Left hindlimb (tissue), 1 donor: Measurements from ENCODE around the gene MORN5.

Experiments used
- DNase-seq: peaks from one replicate; pipeline ENCODE4 v3.0.0-alpha.2; 2018

MORN5 gene

DNA sequence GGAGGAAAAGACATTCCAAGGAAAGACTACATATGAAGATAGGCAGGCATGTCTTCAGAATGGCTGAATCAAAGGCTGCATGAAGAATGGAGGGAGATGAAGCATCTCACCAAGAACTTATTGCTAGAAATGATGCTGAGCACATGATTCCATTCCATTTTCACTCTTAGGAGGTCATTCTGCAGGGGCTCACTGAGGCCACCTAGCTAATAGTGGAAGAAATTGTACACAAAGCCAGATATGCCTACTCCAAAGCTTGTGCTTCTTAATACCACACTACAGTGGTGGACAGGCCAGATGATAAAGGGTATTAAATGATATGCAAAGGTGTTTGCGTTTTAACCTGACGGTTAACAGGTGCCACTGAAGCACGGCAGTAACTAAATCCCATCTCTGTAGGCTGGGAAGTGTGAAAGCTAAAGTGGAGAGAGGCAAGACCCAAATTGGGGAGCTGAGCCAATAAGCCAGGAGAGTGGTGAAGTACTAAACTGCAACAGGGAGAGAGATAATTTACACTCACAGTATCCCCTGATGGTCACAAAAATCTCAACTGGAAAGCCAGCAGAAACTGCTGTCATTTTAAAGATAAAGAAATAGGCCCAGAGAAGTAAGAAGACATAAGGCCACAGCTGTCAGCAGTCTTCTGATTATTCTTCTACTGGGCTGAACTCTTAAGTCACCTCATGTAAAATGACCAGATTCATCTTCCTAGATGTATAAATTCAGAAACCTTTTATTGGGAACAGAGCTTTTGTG, 14.7 kb upstream of the MORN5 start:
- DNase-seq: no peak

DNA sequence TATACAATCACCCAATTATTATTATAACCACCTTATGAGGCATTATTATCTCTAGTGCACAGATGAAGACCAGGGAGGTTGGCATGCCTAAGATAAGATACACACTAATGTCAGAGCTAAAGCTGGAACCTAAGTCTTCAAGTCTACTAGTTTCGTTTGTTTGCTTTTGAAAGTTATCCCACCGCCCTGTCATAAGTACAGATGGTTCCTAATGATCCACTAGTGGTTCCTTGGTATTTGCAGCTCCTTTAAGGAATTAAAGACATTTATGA, 14.2 kb upstream of the MORN5 start:
- no peak for DNase-seq

DNA sequence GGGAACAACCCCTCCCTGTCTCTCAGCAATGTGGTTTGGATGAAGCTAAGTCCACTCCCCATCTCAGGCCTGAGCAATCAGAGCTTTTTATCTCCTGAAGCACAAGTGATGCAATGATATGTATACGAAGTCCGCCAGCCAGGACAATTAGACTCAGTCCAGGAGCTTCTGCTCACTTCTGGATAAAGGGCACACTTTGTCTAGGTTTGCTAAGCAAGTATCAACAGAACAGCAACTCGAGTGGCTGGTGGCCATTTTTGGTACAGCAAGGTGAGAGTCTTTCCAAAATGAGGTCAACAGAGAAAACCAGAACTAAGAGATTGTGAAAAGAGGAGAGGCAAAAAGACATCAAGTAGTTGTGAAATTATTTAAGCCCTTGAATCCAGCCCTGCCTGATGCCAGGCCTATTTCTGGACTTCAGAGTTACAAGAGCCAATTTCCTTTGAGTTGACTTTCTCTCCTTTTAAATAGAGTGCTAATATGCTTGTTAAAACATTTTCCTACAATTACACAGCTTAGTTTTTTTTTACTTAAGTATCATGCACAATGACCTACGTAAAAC, 8.4 kb upstream of the MORN5 start:
- no peak for DNase-seq

DNA sequence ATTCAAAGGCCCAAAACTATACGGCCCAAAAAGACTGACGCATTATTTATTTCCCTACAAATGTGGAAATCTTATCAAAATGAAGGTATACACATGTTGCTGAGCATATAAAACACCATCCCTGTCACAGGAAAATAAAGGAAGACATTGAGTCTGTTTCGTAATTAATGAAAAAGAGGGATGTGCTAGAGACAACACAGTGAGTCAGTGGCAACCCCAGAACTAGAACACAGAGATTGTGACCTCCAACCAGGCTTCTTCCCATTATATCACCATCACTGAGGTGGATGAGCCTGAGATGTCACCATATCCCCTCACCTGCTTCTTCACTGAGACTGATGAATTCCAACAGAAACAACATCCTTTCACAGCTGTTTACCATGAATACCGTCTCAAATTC, 3.9 kb upstream of the MORN5 start:
- no peak for DNase-seq

DNA sequence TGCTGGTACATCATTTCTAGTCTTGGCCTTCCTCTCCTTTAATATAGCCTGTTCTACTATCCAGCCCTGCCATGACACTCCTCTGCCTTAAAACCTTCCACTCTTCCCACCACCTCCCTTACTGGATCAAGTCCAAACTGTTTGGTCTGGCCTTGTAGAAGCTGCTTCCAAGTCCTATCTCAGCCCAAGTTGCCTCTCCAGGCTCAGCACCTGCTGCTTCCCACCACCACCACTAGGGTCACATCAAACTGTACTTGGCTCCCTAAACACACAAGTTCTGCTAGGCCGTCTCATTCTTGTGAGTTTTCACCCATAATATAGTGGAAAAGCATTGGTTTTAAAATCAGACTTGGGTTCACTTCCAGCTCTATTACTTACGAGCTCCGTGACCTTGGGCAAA, 1.5 kb upstream of the MORN5 start:
- no peak for DNase-seq

DNA sequence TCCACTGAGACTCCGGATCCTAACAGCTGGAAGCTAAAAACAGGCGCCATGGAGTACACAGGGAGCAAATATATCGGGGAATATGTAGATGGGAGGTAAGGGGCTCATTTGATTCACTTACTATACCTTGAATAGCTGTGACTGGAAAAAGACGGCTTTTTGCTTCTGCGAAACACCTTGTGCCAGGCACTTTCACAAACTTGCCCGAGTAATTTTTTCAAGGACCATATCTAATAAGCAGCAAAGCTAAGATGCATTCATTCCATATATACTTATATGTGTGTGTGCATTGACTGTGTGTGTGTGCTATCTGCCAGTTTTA, 178 bp downstream of the MORN5 start:
- no peak for DNase-seq

DNA sequence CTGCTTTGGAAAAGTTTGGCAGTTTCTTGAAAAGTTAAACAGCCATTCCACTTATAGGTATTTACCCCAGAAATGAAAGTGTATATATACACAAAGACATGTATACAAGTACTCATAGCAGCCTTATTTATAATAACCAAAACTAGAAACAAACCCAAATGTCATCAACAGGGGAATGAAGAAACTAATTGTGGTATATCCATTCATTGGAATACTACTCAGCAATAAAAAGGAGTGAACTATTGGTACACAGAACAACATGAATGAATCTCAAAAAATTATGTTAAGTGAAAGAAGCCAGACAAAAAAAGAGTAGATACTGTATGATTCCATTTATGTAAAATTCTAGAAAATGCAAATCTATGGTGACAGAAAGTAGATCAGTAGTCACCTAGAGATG, 2.7 kb downstream of the MORN5 start:
- DNase-seq: no peak

DNA sequence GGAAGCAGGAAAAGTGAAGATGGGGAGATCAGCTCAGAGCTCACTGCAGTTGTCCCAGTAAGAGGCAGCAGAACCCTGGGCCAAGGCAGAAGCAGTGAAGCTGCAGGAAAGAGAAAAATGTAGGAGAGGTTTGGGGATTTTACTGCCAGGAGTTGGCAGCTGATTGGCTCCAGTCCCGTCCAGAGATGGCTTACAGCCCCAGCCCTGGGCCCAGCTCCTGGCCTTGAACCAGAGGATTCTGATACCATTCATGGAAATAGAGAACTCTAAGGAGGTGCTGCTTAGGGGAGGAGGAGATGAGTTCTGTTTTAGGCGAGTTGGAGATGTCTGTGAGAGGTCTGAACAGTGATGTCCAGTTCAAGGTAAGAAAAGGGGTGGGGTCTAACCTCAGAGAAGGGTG, 4.6 kb downstream of the MORN5 start:
- DNase-seq: no peak

DNA sequence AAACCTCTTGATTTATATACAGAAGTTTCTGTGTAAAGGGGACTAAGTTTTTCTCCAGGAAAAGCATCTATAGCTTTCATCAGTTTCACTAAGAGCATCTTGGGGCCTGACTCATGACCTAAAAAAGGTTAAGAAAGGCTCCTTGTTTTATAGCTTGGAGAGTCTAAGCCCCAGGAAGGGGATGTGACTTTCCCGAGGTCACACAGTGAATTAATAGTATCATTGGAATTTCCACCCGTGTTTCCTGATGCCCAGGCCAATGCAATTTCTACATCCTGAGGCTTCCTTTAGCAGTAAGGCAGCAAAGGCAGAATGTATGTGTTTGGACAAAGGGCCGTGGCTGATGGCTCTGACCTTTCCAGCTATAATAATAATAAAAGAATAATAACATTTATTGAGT, 8.6 kb downstream of the MORN5 start:
- no peak for DNase-seq

DNA sequence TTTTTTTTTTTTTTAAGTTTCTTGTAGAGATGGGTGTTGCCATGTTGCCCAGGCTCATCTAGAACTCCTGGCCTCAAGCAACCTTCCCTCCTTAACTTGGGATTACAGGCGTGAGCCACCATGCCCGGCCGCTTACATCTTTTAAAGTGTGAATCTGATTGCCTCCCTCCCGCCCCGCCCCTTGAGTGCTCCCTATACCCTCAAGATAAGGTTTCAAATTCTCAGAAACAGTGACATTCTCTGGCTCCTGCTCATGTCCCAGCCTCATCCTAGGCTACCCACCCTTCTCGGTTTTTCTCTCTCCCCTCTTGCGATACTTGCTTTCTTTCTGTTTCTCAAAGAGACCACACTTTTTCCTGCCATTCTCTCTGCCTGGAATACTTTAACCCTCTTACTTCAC, 12.4 kb downstream of the MORN5 start:
- DNase-seq: no peak

DNA sequence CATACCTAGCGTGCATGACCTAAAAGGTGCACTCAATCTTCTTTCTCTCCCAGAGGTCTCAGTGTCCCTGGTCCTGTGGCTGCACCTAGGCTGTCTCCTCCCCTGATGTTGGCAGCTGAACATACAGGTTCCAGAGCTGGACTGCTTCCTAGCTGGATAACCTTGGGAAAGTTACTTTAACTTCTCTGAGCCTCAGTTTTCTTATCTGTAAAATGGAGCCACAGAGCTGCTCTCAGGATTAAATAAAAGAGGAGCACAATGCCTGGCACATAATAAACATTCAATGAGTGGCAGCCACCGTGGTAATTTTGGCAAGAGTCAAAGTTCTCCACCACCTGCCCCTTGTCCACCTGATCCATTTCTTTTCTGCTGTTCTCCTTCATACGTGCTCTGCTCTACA, 14.0 kb downstream of the MORN5 start:
- no peak for DNase-seq

DNA sequence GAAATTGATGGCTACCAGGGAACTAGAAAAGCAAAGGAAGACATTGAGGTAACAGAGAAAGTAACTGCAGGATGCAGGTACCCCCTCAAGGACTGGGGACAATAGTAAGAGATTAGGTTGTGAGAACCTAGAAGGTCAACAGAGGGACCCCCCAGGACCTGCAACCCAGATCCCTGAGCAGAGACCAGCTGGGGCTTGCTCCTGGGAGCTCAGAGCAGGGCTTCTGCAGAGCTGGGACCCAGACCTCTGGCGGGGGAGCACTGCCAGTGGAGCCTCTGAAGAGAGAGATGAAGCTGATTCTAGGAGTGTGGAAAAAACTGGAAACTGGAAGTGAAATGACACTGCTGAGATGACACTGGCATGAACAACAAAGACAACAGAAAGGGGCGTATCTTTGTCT, 17.2 kb downstream of the MORN5 start:
- no peak for DNase-seq

DNA sequence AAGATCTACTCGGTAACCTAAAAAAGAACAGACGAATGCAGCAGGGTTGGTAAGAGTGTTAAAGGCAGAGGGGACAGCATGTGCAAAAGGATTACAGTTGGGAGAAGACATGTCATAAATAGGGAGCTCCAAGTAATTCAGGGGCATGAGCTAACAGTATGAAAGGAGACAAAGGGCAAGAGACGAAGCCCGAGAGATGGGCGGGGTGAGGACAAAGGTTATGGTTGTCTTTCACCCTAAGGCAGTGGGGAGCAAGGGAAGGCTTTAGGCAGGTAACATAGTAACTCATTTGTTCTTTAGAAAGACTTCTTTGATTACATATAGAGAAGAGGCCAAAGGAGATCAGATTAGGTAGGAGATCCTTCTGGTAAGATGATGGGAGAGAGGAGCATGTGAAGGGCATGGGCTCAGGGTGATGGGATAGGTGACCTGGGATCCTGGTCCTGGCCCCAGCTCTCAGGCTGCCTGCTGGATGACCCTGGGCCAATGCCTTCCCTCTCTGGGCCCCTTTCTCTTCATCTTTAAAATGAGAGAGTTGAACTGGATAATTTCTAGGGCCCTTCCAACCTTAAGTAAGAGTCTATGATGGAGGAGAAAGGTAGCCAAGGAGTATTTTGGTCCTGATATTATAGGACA, 19.5 kb downstream of the MORN5 start:
- no peak for DNase-seq

DNA sequence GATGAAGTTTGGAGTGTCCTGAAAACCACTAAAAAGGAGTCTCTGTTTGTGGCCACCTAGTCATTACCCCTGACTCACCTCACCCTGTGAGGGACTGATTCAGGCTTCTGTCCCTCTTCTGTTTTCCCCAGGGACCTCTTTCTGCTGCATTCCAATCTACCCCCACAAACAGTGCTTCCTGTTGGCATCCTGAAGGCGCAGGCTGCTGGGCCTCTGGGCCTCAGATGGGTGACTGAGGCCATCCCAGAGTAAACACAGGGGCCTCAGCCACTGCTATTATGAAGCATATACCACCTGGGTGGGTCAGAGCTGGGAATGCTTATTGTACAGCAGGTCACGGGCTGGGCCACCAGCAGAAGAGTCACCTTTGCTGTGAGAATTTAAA, 20.0 kb downstream of the MORN5 start:
- DNase-seq: no peak

DNA sequence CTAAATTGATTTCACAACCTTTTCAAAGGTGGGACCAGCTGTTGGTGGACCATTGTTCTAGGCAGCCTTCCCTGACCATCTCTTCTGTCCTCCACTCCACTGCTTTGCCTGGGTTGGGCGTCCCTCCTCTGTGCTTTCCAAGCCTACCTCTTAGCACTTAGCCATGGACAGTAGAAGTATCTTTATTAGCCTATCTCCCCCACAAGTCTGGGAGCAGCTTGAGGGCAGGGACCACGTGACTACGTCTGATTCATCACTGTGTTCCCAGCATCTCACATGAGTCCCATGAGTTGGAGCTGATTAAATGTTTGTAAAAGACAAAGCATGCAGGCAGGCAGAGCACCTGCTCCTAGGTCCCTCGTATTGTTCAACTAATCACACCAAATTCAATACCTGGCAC, 20.9 kb downstream of the MORN5 start:
- DNase-seq: no peak

DNA sequence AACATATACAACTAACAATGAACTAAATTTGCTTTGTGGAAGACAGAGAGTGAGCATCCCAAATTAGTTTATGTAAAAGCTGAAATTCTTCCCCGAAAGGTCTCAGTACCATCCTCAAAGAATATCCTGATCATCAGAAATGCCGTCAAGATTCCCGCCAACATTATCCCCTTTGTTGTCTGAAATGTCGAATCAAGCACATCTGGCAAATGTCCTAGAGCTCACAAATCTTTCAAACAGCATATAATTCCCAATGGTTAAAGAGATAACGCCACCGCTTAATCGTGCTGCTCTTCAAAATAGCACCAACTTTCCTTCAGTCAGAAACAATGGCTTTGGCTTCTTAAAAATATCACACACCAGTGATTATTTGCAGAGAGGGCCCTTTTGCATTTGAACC, 23.8 kb downstream of the MORN5 start:
- DNase-seq: no peak

DNA sequence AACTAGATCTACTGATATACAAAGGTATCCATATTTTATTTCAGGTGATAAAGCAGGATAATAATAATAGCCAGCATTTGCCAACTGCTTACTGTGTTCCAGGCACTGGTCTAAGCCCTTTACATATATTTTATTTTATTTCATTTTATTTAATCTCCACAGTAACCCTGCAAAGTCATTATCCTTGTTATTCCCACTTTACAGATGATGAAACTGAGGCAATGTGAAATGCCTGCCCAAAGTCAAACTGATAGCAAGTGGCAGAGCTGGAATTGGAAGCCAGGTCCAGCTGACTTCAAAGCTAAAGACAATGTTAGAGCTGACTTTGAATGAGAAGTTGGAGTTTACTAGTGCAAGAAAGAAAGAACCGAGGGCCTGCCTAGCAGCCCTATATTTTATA, 24.8 kb downstream of the MORN5 start:
- no peak for DNase-seq

DNA sequence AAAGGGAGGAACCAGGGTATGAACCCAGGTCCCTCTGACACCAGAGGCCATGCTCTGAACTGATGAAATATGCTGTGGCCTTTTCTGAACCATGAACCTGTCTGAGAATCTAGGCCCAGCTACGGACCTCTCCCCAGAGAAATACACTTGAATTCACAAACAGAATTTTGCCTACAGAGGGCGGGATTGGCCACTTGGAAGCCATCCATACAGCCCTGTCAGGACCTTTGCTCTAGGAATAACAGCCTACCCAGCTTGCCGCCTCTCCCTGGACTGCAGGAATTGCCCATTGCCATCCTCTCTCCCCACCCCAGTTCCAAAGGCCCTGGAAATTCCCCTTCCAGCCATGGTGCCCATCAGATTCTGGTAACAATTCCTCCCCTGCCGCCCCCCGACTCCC, 26.6 kb downstream of the MORN5 start:
- DNase-seq: no peak

DNA sequence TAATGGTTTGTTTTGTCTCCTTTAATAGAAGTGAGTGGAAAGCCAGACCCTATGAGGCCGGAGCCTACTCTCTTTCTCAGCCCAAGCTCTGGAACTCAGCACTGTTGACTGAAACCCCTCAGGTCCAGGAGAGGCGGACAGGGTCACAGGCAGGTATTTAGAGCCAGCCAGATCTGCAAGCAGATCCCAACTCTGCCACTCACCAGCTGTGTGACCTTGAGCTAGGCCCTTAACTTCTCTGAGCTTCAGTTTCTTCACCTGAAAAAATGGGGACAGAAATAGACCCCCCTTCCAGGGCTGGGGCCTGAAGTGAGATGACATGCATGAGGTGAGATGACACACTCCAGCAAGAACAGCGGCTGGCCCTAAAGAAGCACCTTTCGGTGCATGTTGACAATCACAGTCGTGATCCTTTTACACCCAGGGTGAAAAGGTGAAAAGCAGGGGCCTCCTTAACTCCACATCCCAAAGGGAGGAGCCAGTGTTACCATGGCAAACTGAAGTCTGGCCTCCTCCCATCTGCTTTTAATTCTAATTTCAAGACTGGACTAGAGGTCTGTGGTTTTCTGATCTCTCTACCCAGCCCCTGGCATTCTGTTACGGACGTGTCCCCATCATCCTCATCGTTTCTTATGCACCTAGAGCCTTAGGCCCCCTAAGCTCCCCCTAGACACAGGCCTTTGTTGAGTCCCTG, 27.2 kb downstream of the MORN5 start:
- DNase-seq: no peak

DNA sequence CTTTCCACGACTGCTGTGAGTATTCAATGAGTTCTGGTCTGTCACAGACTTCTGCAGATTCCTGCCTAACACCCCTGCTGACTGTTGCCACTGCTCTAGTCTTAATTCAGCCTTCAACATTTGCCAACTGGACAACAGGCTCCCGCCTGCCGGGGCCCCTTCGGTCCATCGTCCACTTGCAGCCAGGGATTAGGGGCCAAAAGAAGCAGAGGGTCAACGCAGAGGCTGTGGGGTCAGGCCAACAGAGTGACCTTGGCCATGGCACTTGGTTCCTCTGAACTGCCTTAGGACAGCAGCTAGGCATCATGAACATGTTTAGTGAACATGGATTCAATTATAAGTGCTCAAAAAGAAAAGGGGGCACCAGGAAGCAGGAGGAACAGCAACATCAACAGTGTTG, 28.7 kb downstream of the MORN5 start:
- no peak for DNase-seq

DNA sequence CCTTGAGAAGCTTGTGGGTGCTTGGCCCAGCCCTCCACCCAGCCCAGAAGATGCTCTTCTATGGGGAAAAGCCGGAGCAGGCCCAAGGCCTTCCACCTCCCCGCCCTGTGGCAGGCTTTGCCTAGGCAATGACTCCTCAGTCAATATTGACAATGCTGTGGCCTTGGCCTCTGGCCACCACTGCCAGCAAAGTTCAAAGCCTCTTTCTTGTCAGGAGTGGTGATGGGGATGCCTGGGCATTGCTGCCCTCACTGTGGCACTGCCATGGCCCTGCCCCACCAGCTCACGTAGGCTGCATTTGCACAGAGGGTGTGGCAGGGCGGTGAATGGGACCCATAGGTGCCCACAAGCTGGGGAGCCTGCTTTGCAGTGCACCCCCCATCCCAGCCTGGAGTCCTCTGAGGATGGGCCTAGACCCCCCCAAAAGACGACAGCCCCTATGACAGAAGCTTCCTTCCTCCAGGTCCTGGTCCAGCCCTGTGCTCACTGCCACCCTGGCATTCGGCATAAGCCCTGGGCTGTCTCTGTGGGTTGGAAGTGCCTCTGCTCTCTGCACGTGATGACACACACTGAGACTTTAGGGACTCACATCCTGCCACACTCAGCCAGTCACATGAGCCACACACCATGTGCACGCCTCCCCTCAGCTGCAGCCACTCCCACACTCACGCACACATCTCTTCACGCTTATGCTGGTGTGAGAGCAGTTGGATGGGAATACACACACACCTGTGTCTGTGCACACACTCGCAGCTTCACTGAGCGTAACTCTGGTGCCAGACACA, 31.1 kb downstream of the MORN5 start:
- DNase-seq: no peak

DNA sequence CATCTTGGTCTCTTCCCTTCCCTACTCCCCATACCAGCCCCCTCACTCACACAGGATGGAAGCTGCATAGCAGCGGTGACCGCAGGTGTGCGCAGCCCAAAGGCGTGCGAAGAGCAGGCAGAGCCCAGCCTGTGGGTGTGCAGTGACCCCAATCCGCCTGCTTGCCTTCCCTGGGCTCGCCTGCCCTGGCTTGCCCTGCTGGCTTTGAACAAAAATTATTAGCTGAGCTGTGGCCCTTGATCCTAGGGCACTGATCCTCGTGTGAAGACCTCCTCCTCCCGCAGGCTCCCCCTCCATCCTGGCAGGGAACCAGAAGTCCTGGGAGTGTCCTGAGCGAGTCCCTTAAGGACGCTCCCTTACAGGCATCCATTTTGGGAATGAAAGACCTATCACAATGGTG, 31.9 kb downstream of the MORN5 start:
- no peak for DNase-seq

DNA sequence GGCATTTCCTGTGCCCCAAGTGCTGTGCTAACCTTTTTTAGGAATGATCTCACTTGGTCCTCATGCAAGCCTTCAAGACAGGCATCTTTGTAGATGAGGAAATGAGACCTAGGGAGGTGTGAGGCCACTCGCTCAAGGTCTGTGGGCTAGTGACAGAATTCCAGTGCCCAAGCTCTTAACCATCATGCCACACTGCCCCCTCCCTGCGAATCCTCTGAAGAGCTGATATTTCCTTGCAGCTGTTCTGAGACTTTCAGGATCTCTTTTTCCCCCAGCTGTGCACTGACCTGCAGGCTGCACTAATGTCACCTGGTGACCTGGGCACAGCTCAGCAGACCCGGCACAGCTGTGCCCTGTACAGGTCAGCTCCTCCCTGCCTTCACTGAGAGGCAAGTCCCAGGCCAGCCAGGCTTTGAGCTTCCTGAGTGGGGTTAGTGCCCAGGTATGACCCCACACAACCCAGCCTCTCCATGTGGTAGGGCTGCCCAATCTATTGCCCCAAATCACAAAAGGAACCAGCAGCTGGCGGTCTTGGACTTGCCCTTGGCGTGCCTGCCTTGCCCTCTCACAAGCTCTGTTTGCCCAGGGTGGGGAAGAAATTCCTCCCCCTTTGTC, 32.7 kb downstream of the MORN5 start:
- no peak for DNase-seq
